Mesothelial cell of epicardium (in vitro differentiated cells): ENCODE data around the gene PGBD5. TPM values are rescaled to one million over a fixed set of nuclear protein-coding genes. Genes with fewer than 3 reads are reported as not detected.

Source experiments
- DNase-seq, 2 experiments: peaks; one replicate each; pipeline ENCODE4 v3.0.0; 2021; ENCODE audit warnings: low spot score in 2 of 2; ENCODE audit not compliant: unreplicated experiment in 2 of 2
- H3K27ac Mint-ChIP-seq: 2 replicates; pipeline ENCODE4 v1.8.0; 2021; ENCODE audit warnings: mixed read lengths
- H3K27me3 Mint-ChIP-seq: 2 replicates; pipeline ENCODE4 v1.8.0; 2021; ENCODE audit warnings: low read depth, mixed read lengths
- H3K36me3 Mint-ChIP-seq: 2 replicates; pipeline ENCODE4 v1.8.0; 2021; ENCODE audit warnings: mixed read lengths
- H3K4me1 Mint-ChIP-seq: 2 replicates; pipeline ENCODE4 v1.8.0; 2021; ENCODE audit warnings: mixed read lengths
- H3K4me3 Mint-ChIP-seq: 2 replicates; pipeline ENCODE4 v1.8.0; 2021; ENCODE audit warnings: mild to moderate bottlenecking, moderate library complexity, mixed read lengths
- H3K9me3 Mint-ChIP-seq: 2 replicates; pipeline ENCODE4 v1.8.0; 2021; ENCODE audit warnings: mixed read lengths
- total RNA-seq: library from RNA; stranded (reverse); gene quantifications from 3 replicates; pipeline ENCODE4 v1.2.1, GENCODE V29; 2021
- TF ChIP-seq, protein P1 (sequence below): fragments of 200-600 bp; sonication (generic); IDR thresholded peaks from one replicate; pipeline ENCODE4 v1.5.0; 2021; ENCODE audit warnings: antibody characterized with exemption; ENCODE audit not compliant: unreplicated experiment

PGBD5 gene
- total RNA-seq, 1 donor from 2014 or later: 0.94 TPM

DNA sequence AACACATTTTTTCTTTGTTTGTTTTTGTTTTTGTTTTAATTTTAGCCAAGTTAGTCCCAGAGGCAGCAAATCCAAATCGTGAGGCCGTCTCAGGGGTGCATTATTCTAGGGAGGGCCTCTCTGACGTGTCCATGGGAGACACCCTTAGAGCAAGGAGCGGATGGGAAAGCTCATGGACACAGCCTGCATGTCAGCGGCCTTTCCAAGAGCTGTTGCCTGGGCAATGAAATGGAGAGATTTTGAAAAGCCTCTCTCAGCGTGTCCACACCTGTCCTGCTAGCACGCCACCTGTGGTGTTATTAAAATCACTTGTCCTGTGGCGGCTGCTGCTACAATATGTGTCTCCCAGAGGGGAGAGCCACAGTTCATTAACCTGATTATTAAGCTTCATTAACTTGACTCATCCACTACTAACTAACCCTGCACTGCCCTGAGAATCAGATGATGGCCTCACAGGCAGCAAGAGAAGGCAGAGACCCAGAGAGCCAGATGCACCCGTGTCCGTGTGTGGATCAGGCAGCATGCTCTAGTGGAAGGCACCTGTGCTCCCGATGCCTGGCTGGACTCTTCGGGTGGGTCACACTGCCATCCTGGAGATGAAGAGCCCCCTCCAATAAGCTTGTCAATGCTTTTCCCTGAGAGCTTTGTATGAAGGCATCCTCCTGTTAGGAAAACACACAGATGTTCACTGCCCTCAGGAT is 133.3 kb downstream of the PGBD5 start:
- Mint-ChIP-seq H3K4me3 (no peak overlapping the region), H3K36me3 (no peaks in the 10 kb centered on the region), H3K4me1 (peaks cover 8% of the 10 kb centered on the region), H3K9me3 (peaks cover 5% of the 10 kb centered on the region), H3K27ac (no peak overlapping the region), H3K27me3 (peaks cover 68% of the 10 kb centered on the region)
- TF ChIP-seq, protein P1, sequence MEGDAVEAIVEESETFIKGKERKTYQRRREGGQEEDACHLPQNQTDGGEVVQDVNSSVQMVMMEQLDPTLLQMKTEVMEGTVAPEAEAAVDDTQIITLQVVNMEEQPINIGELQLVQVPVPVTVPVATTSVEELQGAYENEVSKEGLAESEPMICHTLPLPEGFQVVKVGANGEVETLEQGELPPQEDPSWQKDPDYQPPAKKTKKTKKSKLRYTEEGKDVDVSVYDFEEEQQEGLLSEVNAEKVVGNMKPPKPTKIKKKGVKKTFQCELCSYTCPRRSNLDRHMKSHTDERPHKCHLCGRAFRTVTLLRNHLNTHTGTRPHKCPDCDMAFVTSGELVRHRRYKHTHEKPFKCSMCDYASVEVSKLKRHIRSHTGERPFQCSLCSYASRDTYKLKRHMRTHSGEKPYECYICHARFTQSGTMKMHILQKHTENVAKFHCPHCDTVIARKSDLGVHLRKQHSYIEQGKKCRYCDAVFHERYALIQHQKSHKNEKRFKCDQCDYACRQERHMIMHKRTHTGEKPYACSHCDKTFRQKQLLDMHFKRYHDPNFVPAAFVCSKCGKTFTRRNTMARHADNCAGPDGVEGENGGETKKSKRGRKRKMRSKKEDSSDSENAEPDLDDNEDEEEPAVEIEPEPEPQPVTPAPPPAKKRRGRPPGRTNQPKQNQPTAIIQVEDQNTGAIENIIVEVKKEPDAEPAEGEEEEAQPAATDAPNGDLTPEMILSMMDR: no peak
- no peak for DNase-seq

DNA sequence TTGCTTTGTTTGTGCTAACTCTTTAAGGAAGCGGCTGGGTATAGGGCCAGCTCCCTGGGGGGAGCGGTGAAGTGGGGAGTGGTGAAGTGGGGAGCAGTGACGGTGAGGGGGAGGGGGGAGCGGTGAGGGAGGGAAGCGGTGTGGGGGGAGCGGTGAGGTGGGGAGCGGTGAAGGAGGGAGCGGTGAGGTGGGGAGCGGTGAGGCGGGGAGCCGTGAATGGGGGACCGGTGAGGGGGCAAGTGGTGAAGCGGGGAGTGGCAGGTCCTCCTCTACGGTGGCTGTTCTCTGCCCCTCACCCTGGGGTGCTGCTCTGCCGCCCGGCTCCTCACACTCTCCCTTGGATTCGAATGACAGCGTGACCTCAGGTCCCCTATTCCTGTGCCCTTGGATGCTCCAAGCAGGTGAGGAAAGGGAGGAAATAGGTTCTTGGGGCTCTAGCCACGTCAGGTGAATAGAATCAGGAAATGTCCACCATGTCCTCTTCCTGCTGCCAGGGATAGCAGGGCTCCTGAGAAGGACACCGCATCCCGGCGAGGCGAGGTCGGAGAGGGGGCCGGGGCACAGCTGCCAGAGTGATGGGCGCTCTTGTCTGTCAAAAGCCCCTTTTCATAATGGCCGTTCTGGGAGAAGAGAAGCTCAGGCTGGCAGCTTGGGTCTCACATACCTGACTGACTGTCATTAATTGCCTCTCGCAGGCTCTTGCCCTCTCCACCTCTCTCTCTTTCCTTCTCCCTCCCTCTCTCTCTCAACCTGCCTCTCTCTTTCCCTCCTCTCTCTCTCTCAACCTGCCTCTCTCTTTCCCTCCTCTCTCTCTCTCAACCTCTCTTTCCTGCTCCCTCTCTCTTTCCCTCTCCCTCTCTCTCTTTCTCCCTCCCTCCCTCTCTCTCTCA is 134.2 kb downstream of the PGBD5 start:
- no peaks in the 10 kb centered on the region for H3K36me3 Mint-ChIP-seq
- H3K4me3 Mint-ChIP-seq: peak overlapping the region; percentile 31
- H3K27ac Mint-ChIP-seq: no peak overlapping the region
- H3K27me3 Mint-ChIP-seq: peaks cover 70% of the 10 kb centered on the region
- TF ChIP-seq, protein P1: no peak
- DNase-seq: no peak
- peaks cover 8% of the 10 kb centered on the region for H3K4me1 Mint-ChIP-seq
- H3K9me3 Mint-ChIP-seq: no peaks in the 10 kb centered on the region

DNA sequence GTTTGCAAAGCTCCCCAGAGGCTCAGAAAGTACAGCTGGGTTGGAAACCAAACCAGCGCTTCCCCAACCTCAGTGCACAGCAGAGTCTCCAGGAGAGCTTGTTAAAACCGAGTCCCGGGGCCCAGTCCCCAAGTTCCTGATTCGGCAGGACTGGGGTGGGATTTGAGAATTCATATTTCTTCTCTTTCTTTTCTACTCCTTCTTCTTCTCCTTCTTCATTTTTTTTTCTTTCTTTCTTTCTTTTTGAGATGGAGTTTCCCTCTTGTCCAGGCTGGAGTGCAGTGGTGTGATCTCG is 136.8 kb downstream of the PGBD5 start:
- Mint-ChIP-seq H3K27ac (no peak overlapping the region), H3K36me3 (no peaks in the 10 kb centered on the region), H3K27me3 (peaks cover 56% of the 10 kb centered on the region), H3K9me3 (no peaks in the 10 kb centered on the region), H3K4me1 (peaks cover 8% of the 10 kb centered on the region), H3K4me3 (no peak overlapping the region)
- TF ChIP-seq, protein P1: no peak
- DNase-seq: no peak

DNA sequence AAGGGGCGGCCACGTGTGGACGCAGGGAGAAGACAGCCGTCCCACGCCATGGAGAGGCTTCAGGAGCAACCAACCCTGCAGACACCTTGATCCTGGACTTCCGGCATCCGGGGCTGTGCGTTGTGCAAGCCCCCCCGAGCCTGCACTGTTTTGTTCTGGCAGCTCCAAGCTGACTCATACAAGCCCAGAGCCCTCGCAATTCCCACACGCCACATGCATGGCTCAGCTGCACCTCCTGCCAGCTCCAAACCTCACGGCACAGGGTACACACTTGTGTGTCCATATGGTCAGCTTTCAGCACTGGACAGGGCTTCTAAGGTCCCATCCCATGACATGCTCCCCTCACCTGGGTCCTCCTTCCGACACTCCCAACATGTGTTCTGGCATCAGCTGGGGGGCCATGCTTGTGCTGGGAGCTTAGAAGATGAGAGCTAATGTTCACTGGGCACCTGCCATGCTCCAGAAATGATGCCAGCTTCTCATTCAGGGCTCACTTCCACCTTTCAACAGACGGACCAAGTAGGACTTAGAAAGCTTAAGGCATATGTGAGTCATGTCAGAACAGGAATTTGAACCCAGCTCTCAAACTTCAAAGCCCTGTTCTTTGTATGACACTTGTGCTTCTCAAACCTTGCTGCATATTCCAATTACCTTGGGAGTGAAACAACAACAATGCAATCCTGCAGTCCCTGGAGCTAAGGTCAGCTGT is 137.3 kb downstream of the PGBD5 start:
- TF ChIP-seq, protein P1: no peak
- peaks cover 52% of the 10 kb centered on the region for H3K27me3 Mint-ChIP-seq
- H3K9me3 Mint-ChIP-seq: no peaks in the 10 kb centered on the region
- H3K27ac Mint-ChIP-seq: no peak overlapping the region
- peaks cover 8% of the 10 kb centered on the region for H3K4me1 Mint-ChIP-seq
- DNase-seq: no peak
- H3K36me3 Mint-ChIP-seq: no peaks in the 10 kb centered on the region
- no peak overlapping the region for H3K4me3 Mint-ChIP-seq

DNA sequence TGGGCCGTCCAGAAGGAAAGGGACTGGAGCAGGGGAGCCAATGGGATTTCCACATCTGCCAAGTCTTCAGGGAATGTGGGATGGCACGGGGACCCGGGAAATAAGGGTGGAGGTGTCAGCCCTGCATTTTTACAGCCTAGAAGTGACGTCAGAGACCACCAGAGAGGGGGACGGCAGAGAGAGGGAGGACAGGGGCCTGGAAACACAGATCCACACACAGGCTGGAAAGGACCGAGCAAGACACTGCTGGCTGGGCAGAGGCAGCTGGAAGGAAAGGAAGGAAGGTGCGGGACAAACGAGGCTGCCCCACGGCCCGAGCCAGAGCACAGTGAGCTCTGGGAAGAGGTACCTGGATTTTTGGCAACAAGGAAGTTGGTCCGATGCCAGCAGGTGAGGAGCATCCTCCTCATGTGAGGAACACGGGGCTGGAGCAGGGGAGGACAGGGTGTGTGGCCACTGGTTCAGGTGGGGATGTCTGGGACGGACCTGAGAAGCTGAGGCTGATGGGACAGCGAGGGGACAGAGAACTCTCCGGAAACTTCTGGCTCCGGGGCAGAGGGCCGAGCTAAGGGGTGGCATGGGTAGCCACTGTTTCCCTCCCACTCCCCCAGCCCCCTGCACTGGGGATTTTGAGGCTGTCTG is 138.3 kb downstream of the PGBD5 start:
- H3K4me1 Mint-ChIP-seq: peaks cover 8% of the 10 kb centered on the region
- no peak overlapping the region for H3K27ac Mint-ChIP-seq
- H3K27me3 Mint-ChIP-seq: peaks cover 42% of the 10 kb centered on the region
- DNase-seq: no peak
- H3K36me3 Mint-ChIP-seq: no peaks in the 10 kb centered on the region
- TF ChIP-seq, protein P1: no peak
- no peak overlapping the region for H3K4me3 Mint-ChIP-seq
- no peaks in the 10 kb centered on the region for H3K9me3 Mint-ChIP-seq
